HL-60/S4 treated with phorbol 12-myristate 13-acetate at 8.2 ng/mL for 4 days and 3 days (cell line): ENCODE results near the gene GSAP.

Experiments
- in situ Hi-C: fragments of 300-500 bp; cut with MboI; formaldehyde crosslinking; loops from 2 replicates; pipeline ENCODE4 v1.15.0; 2022; ENCODE audit warnings: low sequenced_read_pairs

GSAP gene

DNA sequence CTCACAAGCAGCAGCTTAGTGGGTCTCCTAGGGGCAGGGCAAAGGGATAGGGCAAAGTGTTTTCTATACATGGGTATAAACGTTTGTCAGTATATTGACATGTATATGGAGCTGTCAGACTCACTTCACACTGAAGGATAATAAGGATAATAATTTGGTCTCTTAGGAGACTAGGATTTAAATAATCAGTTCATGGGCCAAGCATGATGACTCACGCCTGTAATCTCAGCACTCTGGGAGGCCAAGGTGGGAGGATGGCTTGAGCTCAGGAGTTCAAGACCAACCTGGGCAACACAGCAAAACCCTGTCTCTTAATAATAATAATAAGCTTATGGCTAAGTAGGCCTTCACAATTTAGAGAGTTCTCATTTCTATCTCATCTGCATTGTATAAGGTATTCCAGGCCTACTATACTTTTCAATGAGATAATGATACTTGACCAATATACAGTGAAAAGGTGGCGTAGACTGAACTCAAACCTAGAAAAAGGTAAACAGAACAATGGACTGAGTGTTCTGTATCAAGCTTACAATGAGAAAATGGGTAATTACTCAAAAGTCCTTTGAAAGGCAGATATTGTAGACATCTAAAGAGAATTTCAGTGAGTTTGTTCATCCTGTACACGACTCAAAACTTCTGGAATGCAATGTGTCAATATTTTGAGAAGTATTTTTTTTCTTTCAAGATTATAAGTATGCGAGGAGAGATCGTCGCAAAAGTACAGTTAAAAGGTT, 7.0 kb downstream of the GSAP start:
- in situ Hi-C loops: no loop called here

DNA sequence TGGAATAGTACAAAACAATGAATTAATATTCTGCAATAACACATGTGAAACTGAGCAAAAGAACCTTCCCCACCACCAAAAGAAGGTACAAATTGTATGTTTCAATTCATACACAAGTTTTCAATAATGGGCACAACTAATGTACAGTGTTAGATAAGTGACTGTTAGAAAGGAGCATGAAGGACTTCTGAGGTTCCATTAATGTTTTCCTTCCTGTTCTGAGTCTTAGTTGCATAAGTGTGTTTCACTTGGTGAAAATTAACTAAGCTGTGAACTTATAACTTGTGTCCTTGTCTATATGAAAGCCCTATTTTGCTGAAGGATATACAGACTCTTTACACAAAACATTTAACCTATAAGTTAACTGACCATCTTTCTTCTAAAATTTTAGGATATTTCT, 8.2 kb downstream of the GSAP start:
- in situ Hi-C loops: no loop called here

DNA sequence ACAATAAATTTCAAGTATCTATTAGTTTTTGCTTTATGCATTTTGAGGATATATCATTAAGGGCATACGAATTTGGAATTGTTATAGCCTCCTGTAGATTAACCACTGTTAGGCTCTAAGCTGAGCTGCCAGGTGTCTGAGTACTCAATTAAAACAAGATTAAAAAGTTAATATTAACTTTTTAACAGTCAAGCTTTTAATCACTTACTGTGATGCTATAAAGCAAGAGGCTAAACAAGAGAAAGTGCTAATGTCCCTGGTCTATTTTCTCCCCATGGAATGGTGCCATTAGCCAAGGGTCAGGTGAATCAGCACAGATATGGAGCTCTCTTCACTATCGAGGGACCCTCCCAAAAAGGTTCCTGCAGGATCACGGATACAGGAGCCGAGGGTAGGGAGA, 9.7 kb downstream of the GSAP start:
- in situ Hi-C loops: no loop called here

GRCh38 chr7:77404641-77405040, 11.5 kb downstream of the GSAP start:
- in situ Hi-C loops: no loop called here

DNA sequence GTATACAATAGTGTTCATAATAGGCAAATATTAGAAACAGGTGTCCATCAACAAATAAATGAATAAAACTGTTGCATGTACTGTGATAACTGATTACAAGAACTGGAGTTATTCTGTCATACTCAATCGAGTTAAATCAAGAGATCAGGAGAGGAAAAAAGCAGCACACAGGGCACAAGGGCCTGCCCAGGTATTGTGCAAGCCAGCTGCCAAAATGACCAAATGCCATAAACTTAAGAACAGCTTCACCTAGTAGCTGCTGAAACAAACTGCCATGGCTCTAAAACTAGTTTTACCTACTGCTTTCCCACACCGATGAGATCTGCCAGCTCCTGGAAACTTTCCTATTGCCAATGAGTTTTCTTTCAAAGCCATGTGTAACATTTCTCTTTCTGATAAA, 12.2 kb downstream of the GSAP start:
- in situ Hi-C loops: no loop called here

DNA sequence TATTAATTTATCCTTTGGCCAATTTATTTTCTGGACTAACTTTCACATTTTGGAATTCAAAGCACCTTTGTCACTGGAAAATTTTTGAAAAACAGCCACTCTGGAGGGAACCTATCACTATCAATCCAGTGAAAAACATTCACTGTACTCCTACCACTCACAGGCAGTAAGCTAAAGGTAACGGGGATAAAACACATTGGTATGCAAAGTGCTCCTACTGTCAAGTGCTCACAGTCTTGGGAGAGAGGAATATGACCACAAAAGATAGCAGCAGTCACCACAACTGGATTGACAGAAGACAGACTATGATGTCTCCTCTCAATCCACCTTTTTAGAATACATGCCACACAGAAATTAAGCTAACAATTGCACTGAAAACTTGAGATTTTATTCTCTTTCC, 13.3 kb downstream of the GSAP start:
- in situ Hi-C loops: no loop called here

DNA sequence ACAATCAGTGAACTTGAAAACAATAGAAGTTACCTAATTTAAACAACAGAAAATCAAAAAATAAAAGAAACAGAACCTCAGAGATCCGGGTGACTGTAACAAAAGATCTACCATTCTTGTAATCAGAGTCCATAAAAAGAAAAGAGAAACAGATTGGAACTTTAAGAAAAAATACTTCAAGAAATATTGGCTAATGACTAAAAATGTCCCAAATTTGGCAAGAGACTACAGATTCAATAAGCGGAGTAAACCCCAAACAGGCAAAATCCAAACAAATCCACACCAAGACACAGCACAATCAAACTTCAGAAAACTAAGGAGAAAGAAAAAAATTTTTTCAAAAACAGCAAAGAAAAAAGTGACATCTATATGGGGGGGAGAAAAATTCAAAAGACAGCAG, 15.1 kb downstream of the GSAP start:
- in situ Hi-C loops: no loop called here

DNA sequence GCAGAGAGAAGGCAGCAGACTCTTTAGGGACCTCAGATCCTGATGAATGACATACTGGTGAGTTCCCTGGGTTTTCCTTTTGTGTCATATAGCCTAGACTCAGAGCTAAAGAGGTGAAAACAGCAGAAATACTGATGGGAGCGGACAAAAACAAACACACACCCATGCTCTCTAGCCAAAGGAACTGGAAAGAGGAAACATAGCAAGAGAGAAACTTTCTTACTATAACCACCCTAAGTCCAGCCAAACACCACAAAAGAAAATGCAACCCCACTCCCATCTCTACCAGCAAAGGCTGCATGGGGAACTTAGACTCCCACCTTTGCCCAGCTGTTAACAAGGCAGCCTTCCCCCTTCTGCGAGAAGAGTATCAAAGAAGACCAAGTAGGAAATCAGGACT, 16.3 kb downstream of the GSAP start:
- in situ Hi-C loops: no loop called here

DNA sequence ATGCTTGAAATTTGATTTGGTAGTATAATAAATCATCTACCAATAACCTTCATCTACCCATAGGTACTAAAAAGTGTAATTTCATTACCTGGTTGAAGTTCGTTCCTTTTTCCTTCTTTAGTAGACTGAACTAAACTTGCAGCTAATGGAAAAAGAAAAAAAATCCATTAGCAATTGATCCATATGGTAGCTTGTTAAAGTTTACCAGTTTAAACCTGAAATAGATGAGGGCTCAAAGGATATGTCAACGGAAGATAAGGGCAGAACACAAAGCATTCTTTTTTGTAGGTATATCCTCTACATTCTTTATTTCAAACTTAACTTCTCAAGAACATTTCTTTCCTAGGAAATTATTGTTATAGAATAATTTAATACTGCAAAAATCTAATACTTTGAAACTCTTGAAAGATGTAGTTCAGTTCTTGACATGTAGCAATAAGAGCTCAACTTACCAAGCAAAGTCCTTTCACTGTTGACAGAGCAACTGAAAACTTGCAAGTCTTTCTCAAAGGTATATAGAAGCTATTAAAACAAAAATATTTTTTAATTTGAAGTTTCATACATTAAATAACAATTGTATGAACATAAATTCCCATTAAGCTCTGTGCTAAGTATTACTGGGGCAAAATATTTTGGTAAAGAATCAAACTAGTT, 19.1 kb downstream of the GSAP start:
- in situ Hi-C loops: no loop called here

DNA sequence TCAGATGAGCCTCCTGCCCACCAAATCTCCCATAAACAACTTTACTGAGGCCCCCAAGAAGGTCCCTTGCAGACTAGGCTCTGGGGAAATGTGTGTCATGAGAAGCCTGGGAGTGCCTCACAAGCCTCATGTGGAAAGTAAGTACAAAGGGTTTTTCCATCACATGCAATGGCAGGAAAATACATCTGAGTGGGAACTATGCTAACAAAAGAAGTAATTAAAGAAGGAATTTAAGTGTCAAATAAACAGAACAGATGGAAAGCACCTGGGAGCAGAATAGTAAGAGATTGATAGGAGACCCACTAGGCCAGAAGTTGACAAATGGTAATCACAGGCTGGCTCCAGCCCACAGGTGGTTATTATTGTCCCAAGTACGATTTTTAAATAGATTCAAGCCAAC, 20.5 kb downstream of the GSAP start:
- in situ Hi-C loops: no loop called here

DNA sequence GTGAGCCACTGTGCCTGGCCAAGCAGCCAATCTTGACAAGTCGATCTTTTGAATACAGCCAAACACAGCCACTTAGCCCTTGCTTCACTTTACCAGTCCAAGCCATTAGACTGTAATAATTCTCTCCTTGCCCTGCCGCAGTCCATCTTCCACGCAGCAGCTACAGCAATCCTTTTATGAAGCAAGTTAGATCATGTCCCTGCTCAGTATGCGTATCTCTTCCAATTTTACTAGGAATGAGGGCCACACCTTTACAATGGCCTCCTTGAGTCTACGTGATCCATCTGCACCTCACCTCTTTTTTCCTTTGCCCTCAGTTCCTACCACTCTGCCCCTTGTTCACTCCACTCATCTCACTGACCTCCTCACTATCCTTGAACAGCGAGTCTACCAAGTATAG, 22.2 kb downstream of the GSAP start:
- in situ Hi-C loops: no loop called here

DNA sequence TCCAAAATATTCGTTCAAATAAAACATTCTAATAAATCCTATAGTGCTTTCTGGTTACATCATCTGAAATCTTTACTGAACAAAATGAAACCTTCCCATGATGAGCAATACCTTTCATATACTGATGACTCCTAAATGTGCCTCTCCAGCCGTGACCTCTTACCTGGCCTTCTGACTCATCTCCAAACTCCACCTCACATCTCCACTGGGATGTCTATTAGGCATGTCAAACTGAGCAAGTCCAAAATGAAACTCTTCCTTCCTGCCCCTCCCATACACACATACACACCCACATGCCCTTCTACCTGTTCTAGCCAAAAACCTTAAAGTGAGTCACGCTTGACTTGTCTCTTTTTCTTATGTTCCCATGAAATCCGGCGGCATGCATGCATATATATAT, 22.9 kb downstream of the GSAP start:
- in situ Hi-C loops: no loop called here

DNA sequence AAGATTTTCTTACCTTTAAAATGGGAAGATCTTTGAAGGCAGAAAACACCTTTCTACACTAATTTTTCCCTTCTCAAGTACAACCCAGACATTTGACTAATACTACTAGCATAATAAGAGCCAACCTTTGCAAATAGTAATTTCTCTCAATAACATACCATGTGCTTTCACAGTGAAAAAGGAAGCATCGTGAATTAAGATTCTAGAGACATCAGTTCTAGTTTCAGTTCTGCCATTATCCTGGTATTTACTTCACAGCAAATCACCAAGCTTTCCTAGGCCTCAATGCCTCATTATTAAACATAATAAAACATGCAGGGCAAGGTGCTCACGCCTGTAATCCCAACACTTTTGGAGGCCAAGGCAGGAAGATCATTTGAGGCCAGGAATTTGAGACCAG, 24.9 kb downstream of the GSAP start:
- in situ Hi-C loops: no loop called here

DNA sequence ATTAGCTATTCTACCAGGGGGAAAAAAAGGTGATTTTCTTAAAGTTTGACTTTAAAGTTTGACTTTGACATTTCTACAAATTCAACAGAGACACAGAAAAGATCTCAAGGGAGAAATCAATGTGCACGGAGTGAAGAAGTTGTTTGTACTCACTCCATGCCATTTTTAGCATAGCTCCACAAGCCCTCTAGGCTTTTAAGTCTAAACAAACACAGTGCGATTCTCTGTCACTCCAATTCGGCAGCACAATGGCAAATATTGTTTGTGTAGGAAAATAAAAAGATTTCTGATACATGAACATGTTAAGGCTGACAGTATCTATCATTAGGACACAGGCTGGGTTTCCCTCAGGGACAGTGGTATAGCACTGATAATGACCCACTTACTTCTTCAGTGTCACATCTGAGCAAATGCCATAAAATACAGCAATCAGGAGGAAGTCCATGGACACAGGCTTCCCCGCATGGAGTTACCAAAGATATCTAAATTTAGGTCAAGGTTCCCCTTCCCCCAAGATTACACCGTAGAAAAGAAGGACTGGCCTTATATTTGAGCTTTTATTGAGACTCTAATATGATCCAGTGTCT, 28.0 kb downstream of the GSAP start:
- in situ Hi-C loops: no loop called here

DNA sequence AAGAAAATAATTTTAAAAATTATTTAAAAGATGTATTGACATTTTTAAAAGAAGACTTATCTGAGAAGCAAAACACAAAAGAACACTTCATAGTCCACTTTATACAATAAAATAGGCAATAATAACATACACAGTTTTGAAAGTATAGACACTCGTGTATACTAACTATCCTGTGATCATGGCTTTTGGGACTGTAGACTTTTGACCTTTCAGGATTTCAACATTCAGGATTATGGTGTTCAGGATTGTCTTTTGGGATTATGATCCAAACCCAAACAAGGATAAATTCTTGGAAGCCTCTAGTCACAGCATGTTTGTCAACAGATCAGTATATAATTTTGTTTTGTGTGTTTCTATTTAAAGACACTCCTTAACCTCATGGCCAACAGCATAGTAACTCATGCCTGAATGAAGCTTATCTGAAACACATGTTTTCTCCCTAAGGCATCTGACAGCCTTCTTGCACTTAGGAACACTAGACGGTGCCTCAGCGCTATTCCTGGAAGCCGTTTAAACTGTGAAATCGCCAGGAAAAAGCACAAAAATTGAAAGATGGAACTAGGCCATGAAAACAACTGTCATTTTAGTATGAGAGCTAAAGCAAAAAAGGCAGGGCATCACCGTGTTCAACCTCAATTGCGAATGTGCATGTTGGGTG, 29.9 kb downstream of the GSAP start:
- in situ Hi-C loops: no loop called here

GRCh38 chr7:77383333-77383740, 32.8 kb downstream of the GSAP start:
- in situ Hi-C loops: no loop called here

- in situ Hi-C loops: no loop called here
Observed at GRCh38 chr7:77382532-77382931, 33.6 kb downstream of the GSAP start.

GRCh38 chr7:77378584-77378983, 37.6 kb downstream of the GSAP start:
- in situ Hi-C loops: no loop called here

GRCh38 chr7:77370606-77371005, 45.5 kb downstream of the GSAP start:
- in situ Hi-C loops: no loop called here

DNA sequence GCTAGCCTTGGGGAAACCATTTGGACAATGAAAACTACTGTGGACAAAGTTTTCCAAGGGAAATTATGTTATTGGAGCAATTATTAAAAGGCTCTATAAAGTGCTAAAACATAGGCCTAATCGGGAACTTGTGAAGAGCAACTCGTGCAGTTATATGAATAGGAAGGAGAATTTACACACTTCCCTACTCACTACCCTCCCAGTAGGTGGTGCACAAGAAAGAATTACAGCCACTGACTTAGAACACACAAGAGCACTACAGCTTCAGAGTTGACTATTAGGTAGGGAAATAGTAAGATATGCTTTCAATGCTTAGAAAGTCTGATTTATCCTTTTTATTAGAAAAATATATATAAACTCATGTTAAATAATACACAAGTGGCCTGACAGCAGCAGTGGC, 47.2 kb downstream of the GSAP start:
- in situ Hi-C loops: no loop called here

DNA sequence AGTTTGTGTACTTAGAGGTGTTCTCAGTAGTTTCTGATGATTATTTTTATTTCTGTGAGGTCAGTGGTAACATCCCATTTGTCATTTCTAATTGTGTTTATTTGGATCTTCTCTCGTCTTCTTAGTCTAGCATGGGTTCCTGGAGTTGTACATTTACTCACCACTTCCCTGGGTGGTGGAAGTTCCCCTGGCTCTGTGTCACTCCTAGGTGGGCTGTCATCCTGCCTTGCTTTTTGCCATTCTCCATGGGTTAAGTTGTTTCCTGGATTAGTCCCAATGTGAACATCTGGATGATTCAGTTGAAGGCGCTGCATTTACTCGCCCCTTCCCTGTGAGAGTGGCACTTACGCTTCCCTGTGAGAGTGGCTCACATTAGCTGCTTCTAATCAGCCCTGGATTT, 48.2 kb downstream of the GSAP start:
- in situ Hi-C loops: no loop called here

GRCh38 chr7:77362905-77363304, 53.2 kb downstream of the GSAP start:
- in situ Hi-C loops: no loop called here
